ENCODE results near the gene ATF7.

DNA sequence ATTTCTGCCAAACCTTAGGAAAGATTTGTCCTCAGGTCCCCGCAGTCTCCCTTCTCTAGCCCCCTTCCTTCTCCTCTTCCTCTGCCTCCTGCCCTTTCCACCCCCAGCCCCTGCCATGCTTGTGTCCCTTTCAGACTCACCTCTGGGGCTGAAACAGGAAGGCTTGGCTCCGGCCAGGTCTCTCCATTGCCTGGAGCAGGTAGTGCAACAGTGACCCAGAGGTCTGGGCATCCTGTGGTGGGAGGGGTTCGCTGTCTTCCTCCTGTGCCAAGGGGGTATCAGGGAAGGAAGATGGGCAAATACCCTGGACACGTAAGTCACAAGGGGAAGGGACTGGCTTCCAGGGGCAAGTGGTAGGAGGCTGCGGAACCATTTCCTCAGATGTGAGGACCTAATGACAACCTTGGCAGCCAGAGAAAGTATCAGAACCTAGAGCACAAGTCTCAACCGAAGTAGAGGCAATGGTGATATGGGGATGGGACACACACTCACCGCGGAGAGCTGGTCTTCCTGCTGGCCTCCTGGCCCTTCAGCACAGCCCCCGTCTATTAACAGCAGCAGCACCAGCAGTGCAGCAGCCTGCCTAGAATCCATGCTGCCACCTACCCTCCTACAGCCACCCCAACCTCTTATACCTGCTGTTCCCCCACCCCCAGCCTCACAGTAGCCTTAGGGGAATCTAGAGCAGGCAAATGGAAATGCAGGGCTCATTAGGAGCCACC, 119.1 kb downstream of the ATF7 start, which contains the start of gene NPFF:
- TF ChIP-seq EZH2 (IDR thresholded peaks at IDR 0.05; ENCODE audit: borderline replicate concordance, low read depth, low read length, severe bottlenecking) = no peak
- TF ChIP-seq, protein P1, sequence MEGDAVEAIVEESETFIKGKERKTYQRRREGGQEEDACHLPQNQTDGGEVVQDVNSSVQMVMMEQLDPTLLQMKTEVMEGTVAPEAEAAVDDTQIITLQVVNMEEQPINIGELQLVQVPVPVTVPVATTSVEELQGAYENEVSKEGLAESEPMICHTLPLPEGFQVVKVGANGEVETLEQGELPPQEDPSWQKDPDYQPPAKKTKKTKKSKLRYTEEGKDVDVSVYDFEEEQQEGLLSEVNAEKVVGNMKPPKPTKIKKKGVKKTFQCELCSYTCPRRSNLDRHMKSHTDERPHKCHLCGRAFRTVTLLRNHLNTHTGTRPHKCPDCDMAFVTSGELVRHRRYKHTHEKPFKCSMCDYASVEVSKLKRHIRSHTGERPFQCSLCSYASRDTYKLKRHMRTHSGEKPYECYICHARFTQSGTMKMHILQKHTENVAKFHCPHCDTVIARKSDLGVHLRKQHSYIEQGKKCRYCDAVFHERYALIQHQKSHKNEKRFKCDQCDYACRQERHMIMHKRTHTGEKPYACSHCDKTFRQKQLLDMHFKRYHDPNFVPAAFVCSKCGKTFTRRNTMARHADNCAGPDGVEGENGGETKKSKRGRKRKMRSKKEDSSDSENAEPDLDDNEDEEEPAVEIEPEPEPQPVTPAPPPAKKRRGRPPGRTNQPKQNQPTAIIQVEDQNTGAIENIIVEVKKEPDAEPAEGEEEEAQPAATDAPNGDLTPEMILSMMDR (IDR thresholded peaks at IDR 0.05; ENCODE audit: borderline replicate concordance, extremely low read depth, low read length, poor library complexity, severe bottlenecking) = no peak

Data from DND-41 (cell line).